ENCODE results near the gene TP53TG5.
A peak's percentile ranks its signal among the peaks of the same experiment; 100 is the strongest.
"Not testable (repeated sequence)": the region's sequence is repeated elsewhere in the genome, so short reads cannot be mapped to it uniquely, and the experiment has no call there.

TP53TG5 gene

GRCh38 chr20:45366631-45367030 is 11.5 kb downstream of the TP53TG5 start:
- DNase-seq (ENCODE audit: low read depth in 2 of 3, low spot score in 2 of 3) = no peak

DNA sequence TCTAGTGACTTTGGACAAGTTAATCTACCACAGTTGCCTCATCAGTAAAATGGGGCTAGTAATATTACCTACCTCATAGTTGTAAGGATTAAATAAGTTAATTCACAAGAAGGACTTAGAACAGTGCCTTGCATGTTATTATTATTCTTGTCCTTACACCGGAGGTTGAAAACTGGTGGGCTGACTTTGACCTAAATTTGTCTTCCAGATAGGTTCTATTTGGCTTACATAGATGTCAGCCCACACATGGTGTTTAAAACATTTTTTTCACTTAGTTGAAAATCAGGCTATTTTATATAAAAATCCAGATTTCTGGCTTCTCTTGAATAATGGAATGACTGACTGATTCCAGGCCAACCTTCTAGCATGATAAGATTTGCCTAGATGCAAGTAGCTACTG is 11.9 kb downstream of the TP53TG5 start:
- no peak for DNase-seq (ENCODE audit: low read depth in 2 of 3, low spot score in 2 of 3)

DNA sequence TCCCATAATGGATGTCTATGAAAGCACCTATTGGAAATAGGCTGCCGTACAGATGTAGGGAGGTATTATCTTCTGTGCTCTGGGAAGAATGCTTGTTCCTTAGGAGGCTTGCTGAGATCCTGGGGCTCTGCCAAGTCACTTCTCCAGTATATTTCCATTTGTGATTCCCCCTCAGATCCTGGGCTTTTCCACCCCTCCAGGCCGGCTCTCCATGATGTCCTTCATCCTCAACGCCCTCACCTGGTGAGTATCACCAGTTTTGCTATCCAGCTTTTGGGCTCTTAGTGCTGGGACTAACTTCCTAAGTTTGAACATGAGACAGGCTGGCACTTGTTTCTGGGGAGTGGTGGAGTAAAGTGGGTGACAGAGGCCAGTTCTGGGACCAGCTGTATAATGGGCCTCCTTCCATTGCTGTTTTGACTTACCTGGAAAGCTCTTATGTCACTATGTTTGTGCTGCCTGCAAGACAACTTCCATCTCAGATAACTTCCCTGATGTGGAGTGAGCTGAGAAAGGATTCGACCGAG is 12.6 kb downstream of the TP53TG5 start:
- no peak for DNase-seq (ENCODE audit: low read depth in 2 of 3, low spot score in 2 of 3)

DNA sequence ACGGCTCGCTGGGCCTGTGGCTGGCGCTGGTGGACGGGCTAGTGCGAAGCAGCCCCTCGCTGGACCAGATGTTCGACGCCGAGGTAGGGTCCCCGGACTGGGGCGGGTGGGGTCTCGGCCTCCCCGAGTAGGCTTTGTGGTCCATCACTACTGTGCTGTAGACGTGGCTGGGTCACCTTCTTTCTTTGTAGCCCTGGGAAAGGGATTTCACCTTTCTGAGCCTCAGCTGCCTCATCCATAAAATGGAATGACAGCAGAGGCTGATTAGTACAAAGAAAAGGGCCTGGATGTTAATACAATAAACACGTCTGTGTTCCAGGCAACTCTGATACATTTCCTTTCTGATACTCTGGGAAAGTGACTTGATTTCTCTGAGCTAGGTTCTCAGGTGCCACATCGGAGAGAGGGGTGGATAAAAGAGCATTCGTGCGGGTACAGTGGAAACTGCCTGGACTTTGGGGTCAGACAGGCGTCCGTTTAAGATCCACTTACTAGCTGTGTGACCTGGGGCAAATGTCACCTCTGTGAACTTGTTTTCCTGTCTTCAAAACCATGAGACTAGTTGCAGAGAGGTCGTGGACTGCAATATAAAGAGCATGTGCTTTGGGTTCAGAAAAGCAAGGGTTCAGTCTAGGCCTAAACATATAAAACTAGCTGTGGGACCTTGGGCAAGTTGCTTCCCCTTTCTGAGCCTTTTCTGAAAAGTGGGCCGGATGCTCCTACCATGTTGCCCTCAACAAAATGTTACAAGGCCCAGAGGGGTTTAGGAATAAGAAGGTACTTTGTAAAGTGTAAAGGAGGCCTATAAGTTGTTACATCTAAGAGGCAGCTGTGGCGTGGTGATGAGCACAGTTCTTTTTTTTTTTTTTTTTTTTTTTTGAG is 14.3 kb downstream of the TP53TG5 start:
- DNase-seq (ENCODE audit: low read depth in 2 of 3, low spot score in 2 of 3) = no peak

- peak; percentile 92 to 98 (median 94) for DNase-seq (ENCODE audit: low read depth in 2 of 3, low spot score in 2 of 3)
Measured at GRCh38 chr20:45362804-45363610, 15.1 kb downstream of the TP53TG5 start, which contains the start of gene SYS1. Gene SYS1, plus strand, starts transcription at chr20:45363156. Its CDS starts 376 bp downstream, at chr20:45363532.

DNA sequence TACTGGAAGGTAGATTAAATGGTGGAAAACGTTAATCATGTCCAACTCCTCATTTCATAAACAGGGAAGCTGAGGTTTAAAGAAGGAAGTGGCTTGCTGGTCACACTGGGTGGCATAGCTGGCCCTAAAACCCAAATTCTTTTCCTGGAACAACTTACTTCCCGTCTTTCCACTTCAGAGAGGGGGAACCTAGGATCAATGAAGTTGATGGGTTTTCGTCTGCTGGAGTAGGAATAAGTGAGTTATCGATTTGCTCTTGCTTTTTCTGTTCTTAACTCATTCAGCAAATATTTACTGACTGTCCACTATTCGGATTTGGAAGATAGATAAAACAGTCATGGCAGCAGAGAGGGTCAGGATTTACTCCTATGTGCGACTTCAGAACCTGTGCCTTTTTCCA is 16.3 kb downstream of the TP53TG5 start:
- DNase-seq (ENCODE audit: low read depth in 2 of 3, low spot score in 2 of 3) = no peak

DNA sequence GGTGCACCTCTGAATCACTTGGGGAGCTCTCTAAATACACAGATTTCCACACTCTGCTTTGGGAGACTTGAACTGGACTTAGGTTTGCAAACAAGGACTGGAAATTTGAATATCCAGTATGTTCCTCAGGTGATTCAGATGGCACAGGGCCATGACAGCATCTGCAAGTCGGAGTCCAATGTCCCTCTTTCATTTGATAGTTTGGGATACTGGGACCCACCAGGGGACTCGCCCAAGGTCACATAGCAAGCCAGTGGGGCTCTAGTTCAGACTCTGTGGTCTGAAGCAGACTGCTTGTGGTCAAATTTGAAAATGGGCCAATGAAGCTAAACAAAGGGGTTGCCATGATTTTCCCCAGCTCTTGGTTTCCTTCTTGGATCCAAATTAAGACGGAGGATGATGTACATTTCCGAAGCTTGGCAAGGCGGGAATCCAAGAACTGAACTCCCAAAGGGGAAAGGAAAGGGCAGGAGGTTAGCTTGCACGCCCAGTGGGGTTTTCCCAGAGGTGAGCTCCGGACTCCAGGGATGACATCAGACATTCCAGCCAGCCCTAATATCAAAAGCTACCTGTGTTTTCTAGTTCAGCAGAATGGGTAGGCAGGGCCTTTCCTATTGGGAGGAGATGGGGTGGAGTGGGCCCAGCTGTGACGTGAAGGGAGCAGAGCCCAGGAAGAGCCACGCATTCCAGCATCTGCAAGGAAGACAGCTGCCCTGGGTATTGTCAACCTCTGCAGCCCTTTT is 18.5 kb downstream of the TP53TG5 start:
- no peak for DNase-seq (ENCODE audit: low read depth in 2 of 3, low spot score in 2 of 3)

DNA sequence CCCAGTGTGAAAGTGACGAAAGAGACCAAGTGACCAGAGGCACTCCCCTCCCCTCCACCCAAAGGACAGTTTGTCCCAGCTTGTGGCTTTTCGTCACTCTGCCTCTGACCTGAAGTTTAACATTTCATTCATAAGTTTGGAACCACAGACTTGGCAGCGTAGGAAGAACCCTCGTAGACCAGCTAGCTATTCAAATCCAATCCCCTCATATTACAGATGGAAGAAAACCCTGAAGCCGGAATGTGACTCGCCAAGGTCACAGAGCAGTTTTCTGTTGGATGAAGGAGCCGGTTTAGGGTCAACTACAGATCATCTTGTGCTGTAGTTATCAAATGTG is 19.1 kb downstream of the TP53TG5 start:
- DNase-seq (ENCODE audit: low read depth in 2 of 3, low spot score in 2 of 3) = no peak

GRCh38 chr20:45358282-45359068 is 19.6 kb downstream of the TP53TG5 start:
- no peak for DNase-seq (ENCODE audit: low read depth in 2 of 3, low spot score in 2 of 3)

DNA sequence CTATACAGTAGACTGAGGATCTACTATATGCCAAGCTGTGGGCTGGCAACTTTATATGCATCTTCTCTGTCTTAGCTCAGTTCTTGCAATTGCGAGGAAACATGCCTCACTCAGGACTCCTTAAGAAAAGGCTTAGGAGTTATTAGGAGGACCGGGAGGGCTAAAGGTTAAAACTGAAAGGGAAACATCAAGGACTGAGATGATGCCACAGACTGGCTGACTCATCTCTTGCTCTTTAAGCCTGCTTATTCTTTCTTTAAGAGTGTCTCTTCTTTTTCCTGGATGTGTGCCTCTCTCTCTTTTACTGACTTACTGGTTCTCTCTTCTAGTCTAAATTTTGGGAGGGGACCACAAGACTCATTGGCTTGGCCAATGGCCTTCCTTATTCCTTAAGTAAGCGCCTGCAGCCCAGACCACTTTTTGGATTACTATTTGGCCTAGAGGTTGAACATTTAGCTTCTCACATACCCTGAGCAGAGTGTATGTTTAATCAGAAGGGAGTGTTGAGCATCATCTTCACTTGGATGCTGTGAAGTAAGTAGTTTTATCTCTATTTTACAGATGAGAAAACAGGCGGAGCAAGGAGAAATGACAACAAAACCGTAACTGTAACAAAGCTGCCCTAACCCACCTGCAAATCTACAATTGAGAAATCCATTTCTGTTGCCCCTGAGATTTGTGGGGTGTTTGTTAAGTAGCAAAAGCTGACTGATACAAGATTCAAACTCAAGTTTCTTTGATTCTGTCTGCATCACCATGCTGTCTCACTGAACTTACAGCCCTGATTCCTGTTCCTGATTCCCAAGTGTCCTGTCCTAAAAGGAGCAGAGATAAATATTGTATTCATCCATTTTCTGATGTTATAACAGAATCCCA is 22.7 kb downstream of the TP53TG5 start:
- no peak for DNase-seq (ENCODE audit: low read depth in 2 of 3, low spot score in 2 of 3)

- no peak for DNase-seq (ENCODE audit: low read depth in 2 of 3, low spot score in 2 of 3)
Measured at GRCh38 chr20:45354423-45355208, 23.5 kb downstream of the TP53TG5 start.

- no peak for DNase-seq (ENCODE audit: low read depth in 2 of 3, low spot score in 2 of 3)
Measured at GRCh38 chr20:45353746-45354145, 24.4 kb downstream of the TP53TG5 start.

GRCh38 chr20:45352729-45353128 is 25.4 kb downstream of the TP53TG5 start:
- DNase-seq (ENCODE audit: low read depth in 2 of 3, low spot score in 2 of 3) = no peak

GRCh38 chr20:45350795-45351194 is 27.3 kb downstream of the TP53TG5 start:
- DNase-seq (ENCODE audit: low read depth in 2 of 3, low spot score in 2 of 3) = not testable (repeated sequence)

DNA sequence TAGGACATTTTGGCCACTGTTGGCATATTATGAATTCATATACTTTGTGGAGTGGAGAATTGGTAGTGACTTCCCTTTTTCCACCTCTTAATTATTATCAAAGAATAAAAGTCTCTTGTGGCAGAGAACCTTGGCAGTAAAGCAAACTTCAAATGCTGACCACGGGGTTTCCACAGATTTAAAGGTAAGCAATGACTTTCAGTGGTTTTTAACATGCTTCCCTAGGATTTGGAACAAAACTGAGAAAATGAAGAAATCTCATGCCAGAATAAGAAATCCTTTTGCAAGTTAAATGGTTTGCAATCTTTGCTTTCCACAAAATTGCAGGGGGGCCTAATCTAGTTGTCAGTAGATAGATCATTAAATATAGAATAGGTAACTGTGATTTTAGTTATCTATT is 27.9 kb downstream of the TP53TG5 start:
- no peak for DNase-seq (ENCODE audit: low read depth in 2 of 3, low spot score in 2 of 3)

GRCh38 chr20:45347936-45348778 is 30.0 kb downstream of the TP53TG5 start, which contains the start of gene SDC4:
Gene SDC4, minus strand, starts transcription at chr20:45348424. Its CDS starts 40 bp downstream, at chr20:45348384.
- DNase-seq (ENCODE audit: low read depth in 2 of 3, low spot score in 2 of 3) = peak; percentile 52 to 66 (median 59)

- DNase-seq (ENCODE audit: low read depth in 2 of 3, low spot score in 2 of 3) = no peak
Measured at GRCh38 chr20:45347297-45347935, 30.7 kb downstream of the TP53TG5 start.
